Hindlimb muscle (tissue), 1 donor: Measurements from ENCODE around the gene USP13. TPM values are rescaled to one million over a fixed set of nuclear protein-coding genes. Genes with fewer than 3 reads are reported as not detected.
A peak's percentile ranks its signal among the peaks of the same experiment; 100 is the strongest.

Experiments used
- DNase-seq: peaks from one replicate; pipeline ENCODE4 v3.0.0-alpha.2; 2013
- polyA plus RNA-seq: library from polyadenylated mRNA; unstranded; fragments of 120-200 nt; gene quantifications from one replicate; pipeline ENCODE4 v1.2.1, GENCODE V29; 2013; ENCODE audit not compliant: insufficient read length

The USP13 gene
- polyA plus RNA-seq, 1 donor = 53.4 TPM

DNA sequence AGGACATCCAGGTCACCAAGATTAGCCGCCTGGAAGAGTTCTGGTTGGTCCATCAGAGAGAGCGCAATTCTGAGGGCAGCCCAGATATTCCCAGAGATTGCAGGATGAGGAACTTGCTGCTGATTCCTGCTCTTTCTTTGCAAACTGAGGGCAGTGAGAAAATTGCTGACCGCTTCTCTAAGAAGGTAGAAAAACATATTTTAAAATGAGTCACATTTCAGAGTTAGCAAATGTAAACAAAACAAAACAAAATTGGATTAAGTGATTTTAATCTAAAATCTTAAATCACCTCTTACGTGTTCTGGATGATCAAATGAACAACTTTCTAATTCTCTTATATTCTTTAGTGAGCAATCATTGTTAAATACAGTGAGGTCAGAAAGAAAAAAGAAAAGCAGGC, 149.0 kb downstream of the USP13 start:
- DNase-seq = no peak

DNA sequence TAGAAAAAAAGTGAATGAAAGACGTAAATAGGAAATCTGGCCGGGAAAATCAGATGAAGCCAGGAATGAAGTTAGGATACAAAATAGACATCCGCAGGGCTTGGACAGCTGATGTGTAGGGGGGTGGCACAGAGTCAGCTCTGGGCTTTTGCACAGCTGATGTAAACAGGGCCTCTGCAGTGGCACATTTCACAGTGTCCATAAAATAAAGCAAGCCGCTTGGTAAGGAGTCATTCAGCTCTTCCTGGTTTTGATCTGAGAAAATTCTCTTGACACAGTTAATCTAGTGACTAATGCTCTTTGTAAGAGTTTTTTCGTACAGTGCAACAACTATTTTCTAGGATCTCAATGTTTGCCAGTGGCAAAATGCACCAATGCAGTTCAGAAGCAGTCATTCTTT, 153.3 kb downstream of the USP13 start:
- no peak for DNase-seq

DNA sequence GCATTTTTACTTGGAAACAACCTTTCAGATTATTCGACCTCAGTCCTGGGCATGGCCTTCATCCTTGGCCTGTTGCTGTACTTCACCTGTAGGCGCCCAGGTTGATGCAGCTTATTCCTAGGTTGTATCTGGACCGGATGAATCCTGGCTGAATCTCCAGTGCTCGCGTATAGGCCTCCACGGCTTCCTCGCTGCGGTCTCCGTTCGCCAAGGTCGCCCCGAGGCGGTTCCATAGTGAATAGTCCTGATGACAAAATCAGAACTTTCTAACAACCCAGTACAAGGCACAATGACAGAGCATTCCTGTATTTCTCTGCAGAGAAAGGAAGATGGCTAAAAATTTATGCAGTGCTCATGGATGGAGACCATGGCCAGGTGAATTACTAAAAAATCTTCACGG, 154.7 kb downstream of the USP13 start:
- no peak for DNase-seq

DNA sequence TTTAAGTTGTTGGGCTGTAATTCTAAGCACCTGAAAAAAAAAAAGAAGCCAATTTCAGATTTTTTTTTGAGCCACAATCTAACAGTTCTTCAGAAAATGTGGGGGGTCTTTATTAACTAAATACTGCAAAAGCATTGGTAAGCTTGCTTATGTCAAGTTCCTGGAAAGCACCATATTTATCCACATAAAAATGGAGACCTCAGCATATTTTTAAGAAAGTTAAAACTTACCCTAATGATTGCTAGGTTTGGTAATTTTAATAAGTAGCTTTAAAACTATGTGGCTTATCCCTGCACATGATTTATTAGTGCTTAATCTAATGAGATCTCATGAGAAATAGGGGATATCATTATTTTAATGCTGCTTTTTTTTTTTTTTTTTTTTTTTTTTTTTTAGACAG, 156.8 kb downstream of the USP13 start:
- no peak for DNase-seq

DNA sequence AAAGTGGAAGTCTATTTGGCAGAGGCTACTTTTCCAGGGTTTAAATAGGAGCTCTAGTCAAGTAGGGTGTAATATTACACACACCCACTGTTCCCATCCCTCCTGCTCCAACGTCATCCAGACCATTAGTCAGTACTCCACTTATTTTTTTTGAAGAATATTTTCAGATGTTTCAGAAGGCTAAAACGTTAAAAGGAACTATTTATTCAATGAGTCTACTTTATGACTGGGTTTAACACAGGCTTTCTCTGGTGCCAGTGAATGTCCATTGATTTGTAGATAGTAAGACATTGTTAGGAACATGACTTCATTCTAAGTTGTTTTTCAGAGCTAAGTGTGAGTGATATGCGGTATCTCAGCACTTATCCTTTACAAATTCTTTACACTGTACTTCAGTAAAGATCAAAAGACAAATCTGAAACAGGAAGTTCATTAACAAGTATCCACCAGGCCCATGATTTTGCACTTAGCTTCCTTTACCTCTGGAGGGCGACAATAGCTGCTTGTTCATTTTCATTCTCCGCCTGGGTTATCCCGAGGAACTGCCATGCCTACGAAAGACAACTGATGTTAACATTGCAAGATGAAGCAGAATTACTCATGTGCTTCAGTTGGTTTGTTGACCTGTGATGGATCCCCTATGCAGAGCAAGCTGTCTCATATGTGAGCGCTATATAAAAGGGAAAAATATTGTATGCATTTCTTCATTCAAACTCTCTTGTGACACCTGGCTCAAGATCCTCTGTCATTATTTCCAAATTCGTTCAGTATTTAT, 158.7 kb downstream of the USP13 start:
- peak; percentile 32 for DNase-seq

DNA sequence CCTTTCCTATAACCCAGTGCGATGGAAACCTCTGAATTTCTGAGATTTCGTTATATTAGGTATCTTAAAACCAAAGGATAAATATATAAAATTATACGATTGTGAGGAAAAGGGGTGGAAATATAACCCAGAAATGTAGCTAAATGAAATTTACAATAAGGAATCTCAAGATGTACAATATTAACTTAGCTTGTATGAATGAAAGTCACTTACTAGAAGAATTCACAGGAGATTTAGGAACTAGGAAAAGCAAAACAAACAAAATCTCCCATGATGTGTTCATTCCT, 159.2 kb downstream of the USP13 start:
- DNase-seq = no peak

DNA sequence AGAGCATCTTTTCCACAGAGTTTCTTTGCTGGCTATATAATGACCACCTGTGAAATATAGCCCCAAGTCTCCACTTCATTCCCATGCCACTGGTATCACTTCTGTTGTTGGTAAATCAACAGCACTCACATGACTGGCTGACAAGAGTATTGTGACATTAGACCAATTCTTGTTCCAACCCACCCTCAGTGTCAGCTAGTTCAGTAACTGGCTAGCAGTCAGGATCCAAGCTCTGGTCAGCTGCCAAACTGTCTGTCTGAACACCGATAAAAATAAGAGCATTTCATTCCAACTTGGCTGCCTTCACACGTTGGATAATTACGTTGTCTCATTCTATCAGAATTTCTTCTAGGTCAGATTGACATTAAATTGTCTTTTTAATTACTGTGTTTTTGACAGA, 166.5 kb downstream of the USP13 start:
- DNase-seq = no peak

DNA sequence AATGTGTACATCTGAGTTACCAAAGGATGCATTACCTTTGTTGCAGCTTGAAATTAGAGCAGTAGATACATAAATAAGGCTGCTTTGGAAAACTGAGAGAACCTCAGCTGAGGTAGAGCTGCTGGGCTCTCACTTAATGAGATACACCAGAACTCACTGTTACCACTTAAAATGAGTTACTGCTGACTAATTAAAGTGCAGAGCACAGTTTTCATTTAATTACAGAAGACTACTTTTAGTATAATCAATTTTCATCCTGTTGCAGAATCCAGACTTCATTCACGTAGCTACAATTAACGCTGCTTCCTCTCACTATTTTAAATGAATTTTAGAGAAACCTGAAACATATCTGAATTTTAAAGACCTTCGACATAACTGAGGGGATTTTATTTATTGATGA, 169.5 kb downstream of the USP13 start:
- DNase-seq = no peak

DNA sequence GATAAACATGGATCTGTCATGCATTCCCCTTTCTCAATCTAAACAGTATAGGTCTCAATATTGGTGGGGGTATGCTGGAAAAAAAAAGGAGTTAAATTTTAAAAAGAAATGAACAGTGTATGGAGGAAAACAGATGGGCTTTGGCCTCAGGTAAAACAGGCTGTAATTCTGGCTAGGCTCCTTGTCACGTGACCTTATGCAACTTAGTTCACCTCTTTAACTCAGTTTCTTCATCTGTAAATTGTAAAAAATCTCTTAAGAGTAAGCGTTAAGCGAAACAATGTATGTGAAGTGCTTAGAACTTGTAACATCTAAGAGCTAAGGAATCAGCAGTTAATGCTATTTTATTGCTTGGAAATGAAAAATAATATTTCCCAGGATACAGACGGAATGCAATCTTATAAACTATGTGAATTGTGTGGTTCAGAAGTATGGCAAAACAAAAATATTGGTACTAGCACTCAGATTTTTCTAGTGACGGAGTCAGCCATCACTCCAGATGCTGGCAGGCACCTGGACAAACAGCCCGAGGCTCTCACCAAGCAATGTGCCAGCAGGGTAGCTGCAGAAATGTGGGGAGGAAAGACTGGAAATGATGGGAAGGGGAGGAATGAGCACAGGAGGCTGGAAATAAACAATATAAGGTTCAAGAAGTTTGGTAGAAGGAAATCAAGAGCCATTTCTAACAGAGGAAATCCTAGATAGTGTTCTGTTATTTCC, 172.8 kb downstream of the USP13 start:
- DNase-seq = no peak

DNA sequence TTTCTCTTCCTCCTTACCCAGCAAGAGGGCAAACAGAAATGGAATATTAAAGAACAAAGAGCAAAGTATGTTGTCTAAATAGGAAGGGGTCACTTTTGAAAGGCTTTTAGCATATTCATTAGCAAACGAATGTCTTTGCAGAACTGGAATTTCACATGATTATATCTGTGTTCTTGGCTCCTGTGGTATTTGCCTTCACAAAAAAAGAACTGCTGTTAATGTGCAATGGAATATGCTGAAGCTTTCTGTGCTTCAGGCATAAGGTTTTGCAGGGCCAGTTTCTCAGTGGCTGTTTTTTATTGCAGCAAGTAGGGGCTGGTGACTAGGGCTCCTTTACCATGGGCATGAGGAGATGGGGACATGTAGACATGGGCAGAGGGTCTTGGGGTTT, 173.4 kb downstream of the USP13 start:
- no peak for DNase-seq

DNA sequence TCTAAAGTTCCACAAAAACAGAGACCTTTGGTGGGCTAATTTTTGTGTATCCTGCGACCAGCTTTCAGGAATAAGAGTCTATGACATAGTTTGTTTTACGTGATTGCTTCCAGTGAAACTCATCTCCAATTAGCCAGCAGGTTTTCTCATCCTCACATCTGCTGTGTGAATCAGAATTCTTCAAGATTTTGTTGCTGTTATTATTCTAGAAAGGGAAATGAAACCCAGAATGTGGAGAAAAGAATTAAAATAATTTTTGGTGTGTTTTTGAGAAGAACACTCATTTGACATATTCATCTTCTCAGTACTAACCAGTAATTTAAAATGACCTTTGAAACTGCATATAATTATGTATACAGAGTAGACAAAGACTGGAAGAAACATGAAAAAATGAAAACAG, 175.9 kb downstream of the USP13 start:
- DNase-seq = peak; percentile 26

DNA sequence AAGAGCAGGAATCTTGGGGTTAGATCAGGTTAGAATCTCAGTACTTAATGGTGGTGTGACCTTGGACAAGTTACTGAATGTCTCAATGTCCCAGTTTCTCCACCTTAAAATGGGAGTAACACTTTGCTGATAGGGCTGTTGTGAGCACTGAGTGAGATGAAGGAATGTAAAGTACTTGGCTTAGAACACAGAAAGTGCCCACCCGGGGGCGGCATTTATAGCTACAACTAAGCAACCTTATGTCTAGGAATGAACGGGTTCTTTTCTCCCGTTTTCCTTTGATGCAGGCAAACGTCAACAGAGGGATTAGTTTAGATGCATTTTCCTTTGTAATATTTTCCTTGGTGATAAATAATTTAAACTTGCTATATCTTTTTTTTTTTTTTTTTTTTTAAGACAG, 176.6 kb downstream of the USP13 start:
- DNase-seq = no peak

DNA sequence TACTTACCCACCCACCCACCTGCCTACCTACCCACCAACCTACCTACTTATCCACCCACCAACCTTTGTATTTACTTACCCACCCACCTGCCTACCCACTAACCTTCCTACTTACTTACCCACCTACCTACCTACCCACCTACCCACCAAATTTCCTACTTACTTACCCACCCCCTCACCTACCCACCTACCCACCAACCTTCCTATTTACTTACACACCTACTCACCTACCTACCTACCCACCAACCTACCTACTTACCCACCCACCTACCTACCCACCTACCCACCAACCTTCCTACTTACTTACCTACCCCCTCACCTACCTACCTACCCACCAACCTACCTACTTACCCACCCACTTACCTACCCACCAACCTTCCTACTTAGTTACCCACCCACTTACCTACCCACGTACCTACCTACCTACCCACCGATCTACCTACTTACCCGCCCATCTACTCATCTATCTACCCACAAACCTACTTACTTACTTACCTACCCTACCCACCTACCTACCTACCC, 179.6 kb downstream of the USP13 start:
- DNase-seq = no peak

DNA sequence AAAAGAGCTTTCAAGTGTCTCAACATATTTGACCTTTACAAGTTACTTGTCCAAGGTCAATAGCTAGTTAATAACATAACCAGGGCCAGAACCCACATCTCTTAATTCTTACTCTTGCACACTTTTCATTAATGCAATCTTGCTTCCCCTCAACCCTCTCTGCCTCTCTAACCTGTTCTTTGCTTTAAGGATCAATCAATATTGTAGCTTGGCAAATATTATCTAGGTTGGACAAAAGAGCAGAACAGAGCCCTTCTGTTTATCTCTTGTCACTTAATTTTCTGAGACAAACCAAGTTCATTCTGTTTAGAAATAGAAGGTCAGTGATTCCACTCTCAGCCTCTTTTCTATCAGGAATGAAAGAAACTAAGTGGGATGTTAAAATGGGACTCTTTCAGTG, 180.5 kb downstream of the USP13 start:
- no peak for DNase-seq

DNA sequence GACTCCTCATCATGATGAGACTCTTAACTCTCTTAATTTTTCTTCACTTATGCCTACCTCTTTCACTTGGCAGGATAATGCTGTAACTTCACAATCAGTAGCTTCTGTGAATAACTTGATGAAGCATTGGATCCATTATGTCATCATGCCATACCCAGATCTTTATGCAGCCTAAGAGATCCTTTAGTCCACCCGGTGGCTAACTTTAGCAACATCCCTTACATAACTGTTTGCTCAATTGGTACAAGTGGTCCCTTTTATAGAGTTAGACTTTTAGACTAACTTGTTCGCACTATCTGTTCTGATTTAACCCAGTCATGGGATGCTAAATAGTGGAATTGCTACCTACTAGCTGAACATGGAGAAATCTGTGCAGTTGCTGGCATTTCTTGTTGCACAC, 184.5 kb downstream of the USP13 start:
- no peak for DNase-seq

Other genes with a start within 250 kb of the USP13 start
- gene GNB4, start 201.6 kb upstream of the USP13 start, polyA plus RNA-seq = 38.0 TPM
- 35.3 TPM for gene ACTL6A, start 90.1 kb upstream of the USP13 start, polyA plus RNA-seq
- 32.7 TPM for gene MRPL47, start 48.4 kb upstream of the USP13 start, polyA plus RNA-seq
- 185 TPM for gene NDUFB5, start 48.2 kb upstream of the USP13 start, polyA plus RNA-seq